ENCODE data around the gene STIMATE.
A peak's percentile ranks its signal among the peaks of the same experiment; 100 is the strongest.

STIMATE gene

DNA sequence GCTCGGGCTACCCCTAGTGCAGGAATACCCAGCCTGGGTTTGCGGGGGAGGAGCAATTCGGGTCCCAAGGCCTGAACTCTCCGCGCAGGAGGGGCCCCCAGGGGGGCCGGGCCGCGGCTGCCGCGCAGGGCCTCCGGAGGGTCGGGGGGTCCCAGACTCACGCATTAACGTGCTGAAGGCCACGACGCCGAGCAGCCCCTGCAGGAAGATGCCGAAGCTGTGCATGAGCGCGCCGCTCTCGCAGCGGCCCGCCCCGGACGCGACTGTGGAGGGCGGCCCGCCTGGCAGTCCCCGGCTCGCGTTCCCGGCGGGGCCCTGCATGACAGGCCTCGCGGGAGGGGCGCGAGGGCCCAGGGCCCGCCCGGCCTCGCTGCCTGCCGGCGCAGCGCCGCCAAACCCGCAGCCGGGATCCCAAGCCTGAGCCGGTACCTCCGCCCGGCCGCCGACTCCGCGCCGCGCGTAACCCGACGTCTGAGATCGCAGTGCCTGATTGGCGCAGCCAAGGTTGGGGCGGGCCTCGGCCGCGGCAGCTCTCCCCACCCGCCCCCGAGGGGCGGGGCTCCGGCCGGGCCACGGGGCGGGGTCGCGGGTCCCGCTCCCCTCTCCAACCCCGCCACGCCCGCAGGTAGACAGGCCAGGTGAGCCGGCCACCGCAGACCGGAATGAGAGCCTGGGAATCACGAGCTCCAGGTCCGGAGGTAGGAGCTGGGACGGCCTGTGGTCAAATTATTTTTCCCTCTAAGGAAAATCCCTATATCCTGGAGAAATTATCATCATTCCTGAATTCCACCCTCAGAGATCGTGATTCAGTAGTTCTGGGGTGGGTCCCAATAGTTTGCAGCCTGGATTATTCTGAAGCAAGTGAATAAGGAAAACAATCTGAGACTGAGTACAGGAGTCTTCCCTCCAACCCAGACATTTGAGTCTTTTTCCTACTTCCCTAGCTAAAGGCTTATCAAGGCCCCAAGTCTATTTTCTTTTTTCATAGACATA is at the start of gene STIMATE:
Gene STIMATE, minus strand, starts transcription at position 419 of the 993 bp plus-strand sequence. Its CDS starts 98 bp downstream, at position 321.
- Histone ChIP-seq H3K27me3 (ENCODE audit: control insufficient read depth, insufficient read depth, low read length) (no peaks in the 10 kb centered on the region), H3K4me1 (ENCODE audit: control insufficient read depth, insufficient read depth, low read length) (peaks cover 28% of the 10 kb centered on the region), H3K4me3 (ENCODE audit: low read length) (peak within 1 kb of the TSS; percentile 78)

DNA sequence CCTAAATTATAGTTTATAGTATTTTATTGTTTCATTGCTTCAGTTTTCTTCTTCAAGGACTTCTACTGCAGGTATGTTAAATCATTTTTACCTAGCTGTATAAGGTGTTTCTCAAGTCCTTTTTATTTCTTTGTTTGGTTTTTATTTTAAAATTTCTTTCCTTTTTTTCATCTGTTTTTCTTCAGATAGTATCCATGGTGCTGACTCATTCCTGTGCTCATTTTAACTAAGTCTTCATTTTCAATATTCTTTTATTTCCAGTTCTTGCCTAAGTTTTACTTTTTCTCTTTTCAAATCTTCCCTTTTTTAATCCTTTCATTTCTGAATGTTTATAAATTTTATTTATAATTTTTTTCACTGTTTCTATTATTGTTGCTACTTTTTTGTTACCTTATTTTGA is 42.3 kb upstream of the STIMATE start:
- Histone ChIP-seq H3K27me3 (ENCODE audit: control insufficient read depth, insufficient read depth, low read length) (no peaks in the 10 kb centered on the region), H3K9ac (ENCODE audit: low read length) (no peak overlapping the region), H3K9me3 (ENCODE audit: control insufficient read depth, low read length) (no peaks in the 10 kb centered on the region), H3K4me3 (ENCODE audit: low read length) (no peak overlapping the region), H3K36me3 (ENCODE audit: control insufficient read depth, insufficient read depth, low read length) (no peaks in the 10 kb centered on the region), H3K4me1 (ENCODE audit: control insufficient read depth, insufficient read depth, low read length) (no peaks in the 10 kb centered on the region)

More for the DNA sequence above, at the start of gene STIMATE:
- Histone ChIP-seq H3K36me3 (ENCODE audit: control insufficient read depth, insufficient read depth, low read length) (no peaks in the 10 kb centered on the region), H3K9me3 (ENCODE audit: control insufficient read depth, low read length) (no peaks in the 10 kb centered on the region), H3K9ac (ENCODE audit: low read length) (peak within 1 kb of the TSS; percentile 74)

DNA sequence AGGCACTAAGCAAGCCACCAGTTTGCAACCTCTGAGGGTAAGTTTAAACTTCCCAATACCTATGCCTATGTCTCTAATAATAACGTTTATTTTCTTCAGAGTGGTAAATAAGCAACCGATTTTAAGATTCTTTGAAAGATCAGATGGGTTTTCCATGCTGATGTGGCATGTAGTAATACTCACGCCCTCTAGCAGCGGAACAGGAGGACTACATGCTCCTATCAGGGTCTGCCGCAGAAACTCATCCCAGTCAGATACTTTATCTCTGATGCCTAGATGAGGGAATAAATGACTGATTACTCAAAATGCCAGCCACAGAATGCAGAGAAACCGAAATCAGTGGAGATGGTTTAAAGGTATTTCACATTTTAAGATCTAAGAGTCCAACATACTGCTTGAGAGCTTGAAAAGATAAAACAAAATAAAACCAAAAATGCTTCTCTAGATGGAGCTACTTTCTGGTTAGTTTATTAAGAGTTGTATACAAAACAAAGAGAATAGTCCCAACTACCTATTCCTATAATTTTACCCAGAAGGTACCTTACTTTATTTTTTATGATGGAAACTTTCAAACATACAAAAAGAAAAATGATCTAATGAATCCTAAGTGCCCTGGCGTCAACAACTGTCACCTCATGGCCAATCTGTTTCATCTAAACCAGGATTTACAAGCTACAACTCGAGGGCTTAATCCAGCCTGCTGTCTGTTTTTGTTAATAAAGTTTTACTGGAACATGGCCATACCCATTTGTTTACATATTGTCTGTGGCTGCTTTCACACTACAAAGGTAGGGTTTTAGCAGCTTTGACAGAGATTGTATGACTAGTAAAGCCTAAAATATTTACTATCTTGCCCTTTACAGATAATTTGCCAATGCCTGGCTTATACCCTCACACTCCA is 37.5 kb upstream of the STIMATE start:
- no peaks in the 10 kb centered on the region for H3K9me3 ChIP-seq (ENCODE audit: control insufficient read depth, low read length)
- no peak overlapping the region for H3K9ac ChIP-seq (ENCODE audit: low read length)
- no peaks in the 10 kb centered on the region for H3K4me1 ChIP-seq (ENCODE audit: control insufficient read depth, insufficient read depth, low read length)
- H3K36me3 ChIP-seq (ENCODE audit: control insufficient read depth, insufficient read depth, low read length): no peaks in the 10 kb centered on the region
- H3K4me3 ChIP-seq (ENCODE audit: low read length): no peak overlapping the region
- H3K27me3 ChIP-seq (ENCODE audit: control insufficient read depth, insufficient read depth, low read length): no peaks in the 10 kb centered on the region

DNA sequence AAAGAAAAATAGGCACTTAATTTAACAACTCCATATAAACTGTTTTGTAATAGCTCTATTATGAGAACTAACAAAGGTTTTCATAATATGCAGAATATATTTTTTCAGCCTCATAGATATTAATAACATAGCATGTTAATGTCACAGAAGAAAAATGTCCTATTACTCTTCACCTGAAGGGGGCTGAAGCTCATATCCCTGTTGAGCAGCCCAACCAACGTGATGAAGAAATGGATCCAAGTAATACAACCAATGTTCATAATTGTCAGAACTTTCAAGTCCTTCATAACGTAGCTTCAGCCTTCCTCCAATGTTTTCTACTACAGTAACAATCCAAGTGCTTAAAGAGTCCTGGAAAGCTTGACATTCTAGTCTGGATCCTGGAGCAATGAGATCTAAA is 34.5 kb upstream of the STIMATE start:
- H3K4me3 ChIP-seq (ENCODE audit: low read length): no peak overlapping the region
- no peaks in the 10 kb centered on the region for H3K4me1 ChIP-seq (ENCODE audit: control insufficient read depth, insufficient read depth, low read length)

DNA sequence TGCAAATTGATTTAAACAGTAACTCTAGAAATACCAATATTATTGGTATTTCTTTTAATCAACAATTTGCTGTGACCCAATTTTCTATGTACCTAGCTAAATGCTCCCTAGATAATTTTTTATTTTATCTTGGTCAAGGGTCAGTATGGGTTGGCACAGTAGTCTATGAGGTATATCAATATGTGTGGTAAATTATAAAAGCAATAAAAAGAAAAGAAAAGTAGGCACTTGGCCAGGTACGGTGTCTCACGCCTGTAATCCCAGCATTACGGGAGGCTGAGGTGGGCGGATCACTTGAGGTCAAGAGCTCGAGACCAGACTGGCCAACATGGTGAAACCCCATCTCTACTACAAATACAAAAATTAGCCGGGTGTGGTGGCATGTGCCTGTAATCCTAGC is 34.0 kb upstream of the STIMATE start:
- H3K9me3 ChIP-seq (ENCODE audit: control insufficient read depth, low read length): no peaks in the 10 kb centered on the region
- no peaks in the 10 kb centered on the region for H3K27me3 ChIP-seq (ENCODE audit: control insufficient read depth, insufficient read depth, low read length)
- H3K4me1 ChIP-seq (ENCODE audit: control insufficient read depth, insufficient read depth, low read length): no peaks in the 10 kb centered on the region
- H3K4me3 ChIP-seq (ENCODE audit: low read length): no peak overlapping the region
- H3K9ac ChIP-seq (ENCODE audit: low read length): no peak overlapping the region
- H3K36me3 ChIP-seq (ENCODE audit: control insufficient read depth, insufficient read depth, low read length): peaks cover 5% of the 10 kb centered on the region

More for the DNA sequence above, 34.5 kb upstream of the STIMATE start:
- Histone ChIP-seq H3K9ac (ENCODE audit: low read length) (no peak overlapping the region), H3K9me3 (ENCODE audit: control insufficient read depth, low read length) (no peaks in the 10 kb centered on the region), H3K36me3 (ENCODE audit: control insufficient read depth, insufficient read depth, low read length) (peaks cover 2% of the 10 kb centered on the region), H3K27me3 (ENCODE audit: control insufficient read depth, insufficient read depth, low read length) (no peaks in the 10 kb centered on the region)

DNA sequence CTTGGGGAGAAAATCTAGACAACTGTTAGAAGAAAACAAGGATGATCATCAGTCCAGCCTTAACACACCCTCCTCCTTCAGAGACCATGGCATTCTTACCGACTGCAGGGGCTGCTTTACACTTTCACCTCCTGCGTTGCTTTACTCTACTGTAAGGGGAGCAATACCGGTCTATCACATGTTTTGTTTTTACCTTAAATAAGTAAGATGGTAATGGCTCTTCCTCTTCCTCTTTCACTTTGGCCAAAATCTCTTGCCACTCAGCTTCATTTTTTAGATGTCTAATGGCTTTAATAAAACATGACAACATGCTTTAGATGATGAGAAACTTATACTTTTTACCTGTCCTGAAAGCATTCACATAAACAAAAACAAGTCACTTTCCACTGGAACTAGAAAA is 33.4 kb upstream of the STIMATE start:
- Histone ChIP-seq H3K27me3 (ENCODE audit: control insufficient read depth, insufficient read depth, low read length) (no peaks in the 10 kb centered on the region), H3K36me3 (ENCODE audit: control insufficient read depth, insufficient read depth, low read length) (peaks cover 5% of the 10 kb centered on the region), H3K4me3 (ENCODE audit: low read length) (no peak overlapping the region), H3K9me3 (ENCODE audit: control insufficient read depth, low read length) (no peaks in the 10 kb centered on the region), H3K9ac (ENCODE audit: low read length) (no peak overlapping the region), H3K4me1 (ENCODE audit: control insufficient read depth, insufficient read depth, low read length) (no peaks in the 10 kb centered on the region)

DNA sequence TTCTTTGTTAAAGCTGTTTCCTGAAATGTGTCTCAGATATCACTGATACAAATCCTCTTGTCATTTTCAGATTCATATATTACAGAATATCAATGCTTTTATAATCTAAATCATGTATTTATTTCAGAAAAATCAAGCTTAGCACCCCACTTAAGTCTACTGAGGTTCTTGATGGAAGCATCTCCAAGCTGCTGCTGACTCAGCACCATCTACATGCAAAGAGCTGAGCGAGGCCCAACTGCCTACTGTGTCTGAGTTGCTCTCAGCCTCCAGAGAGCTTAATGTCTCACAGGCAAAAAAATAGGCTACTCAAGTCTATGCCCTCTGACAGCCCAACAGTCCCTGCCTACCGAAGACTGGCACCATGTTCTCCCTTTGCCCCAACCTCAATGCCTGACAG is 29.2 kb upstream of the STIMATE start:
- H3K36me3 ChIP-seq (ENCODE audit: control insufficient read depth, insufficient read depth, low read length): peaks cover 5% of the 10 kb centered on the region
- H3K9me3 ChIP-seq (ENCODE audit: control insufficient read depth, low read length): no peaks in the 10 kb centered on the region

DNA sequence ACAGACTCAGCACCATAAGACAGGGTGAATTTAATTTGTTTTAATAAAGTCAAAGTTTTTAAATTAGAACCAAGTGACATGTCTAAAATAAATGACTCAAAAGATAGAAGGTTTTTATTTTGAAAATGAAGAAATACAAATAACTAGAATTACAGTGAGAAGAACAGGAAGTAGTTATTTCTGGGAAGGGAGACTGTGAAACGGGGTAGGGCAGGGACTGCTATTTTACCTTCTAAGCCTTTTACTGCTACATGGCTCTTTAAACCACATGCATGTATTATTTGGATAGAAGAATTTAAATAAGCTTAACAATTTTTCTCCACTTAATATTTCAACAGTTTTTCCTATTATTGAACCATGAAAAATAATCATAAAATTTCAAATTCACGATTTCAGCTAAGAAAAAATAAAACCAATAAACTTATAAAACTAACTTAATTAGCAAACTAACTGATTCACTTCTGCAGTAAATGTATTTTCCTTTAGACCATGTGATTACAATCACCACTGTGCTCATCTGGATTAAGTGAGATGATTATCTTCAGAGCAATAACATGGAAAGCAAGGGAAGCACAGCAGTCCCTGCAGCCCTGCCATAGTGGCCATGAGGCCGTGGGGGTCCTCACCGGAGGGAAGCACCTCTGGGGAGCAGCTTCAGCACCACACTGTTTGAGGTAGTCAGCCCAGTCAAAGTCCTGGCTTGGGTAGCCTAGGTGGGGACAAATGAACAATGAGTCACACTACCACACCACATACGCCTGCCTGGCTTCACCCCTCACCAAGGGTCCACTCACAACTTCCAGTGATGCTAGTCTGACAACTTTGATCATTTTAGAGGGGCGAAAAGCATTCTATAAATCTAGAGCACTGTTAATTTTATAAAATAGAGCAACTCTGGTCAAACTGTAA is 28.3 kb upstream of the STIMATE start:
- no peaks in the 10 kb centered on the region for H3K27me3 ChIP-seq (ENCODE audit: control insufficient read depth, insufficient read depth, low read length)
- H3K4me3 ChIP-seq (ENCODE audit: low read length): no peak overlapping the region
- no peak overlapping the region for H3K9ac ChIP-seq (ENCODE audit: low read length)
- H3K9me3 ChIP-seq (ENCODE audit: control insufficient read depth, low read length): no peaks in the 10 kb centered on the region
- no peaks in the 10 kb centered on the region for H3K4me1 ChIP-seq (ENCODE audit: control insufficient read depth, insufficient read depth, low read length)
- H3K36me3 ChIP-seq (ENCODE audit: control insufficient read depth, insufficient read depth, low read length): peaks cover 5% of the 10 kb centered on the region

More for the DNA sequence above, 29.2 kb upstream of the STIMATE start:
- Histone ChIP-seq H3K4me3 (ENCODE audit: low read length) (no peak overlapping the region), H3K9ac (ENCODE audit: low read length) (no peak overlapping the region), H3K4me1 (ENCODE audit: control insufficient read depth, insufficient read depth, low read length) (no peaks in the 10 kb centered on the region), H3K27me3 (ENCODE audit: control insufficient read depth, insufficient read depth, low read length) (no peaks in the 10 kb centered on the region)

DNA sequence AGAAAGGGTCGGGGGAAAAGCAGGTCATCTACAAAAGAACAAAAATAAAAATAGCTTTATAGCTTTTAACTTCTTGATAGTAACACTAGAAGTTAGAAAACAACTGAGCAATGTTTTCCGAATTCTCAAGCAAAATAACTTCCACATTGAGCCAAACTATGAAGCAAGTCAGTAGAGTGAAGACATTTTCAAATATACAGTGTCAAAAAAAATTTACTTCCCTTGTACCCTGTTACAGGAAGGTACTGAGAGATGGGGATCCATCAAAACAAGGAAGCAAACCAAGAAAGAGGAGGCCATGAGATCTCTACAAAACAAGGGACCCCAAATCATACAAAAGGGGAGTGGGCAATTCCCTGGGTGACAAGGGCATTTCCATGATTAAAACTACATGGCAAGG is 26.6 kb upstream of the STIMATE start:
- Histone ChIP-seq H3K36me3 (ENCODE audit: control insufficient read depth, insufficient read depth, low read length) (peaks cover 5% of the 10 kb centered on the region), H3K9ac (ENCODE audit: low read length) (no peak overlapping the region), H3K4me1 (ENCODE audit: control insufficient read depth, insufficient read depth, low read length) (no peaks in the 10 kb centered on the region), H3K27me3 (ENCODE audit: control insufficient read depth, insufficient read depth, low read length) (no peaks in the 10 kb centered on the region), H3K9me3 (ENCODE audit: control insufficient read depth, low read length) (no peaks in the 10 kb centered on the region), H3K4me3 (ENCODE audit: low read length) (no peak overlapping the region)

DNA sequence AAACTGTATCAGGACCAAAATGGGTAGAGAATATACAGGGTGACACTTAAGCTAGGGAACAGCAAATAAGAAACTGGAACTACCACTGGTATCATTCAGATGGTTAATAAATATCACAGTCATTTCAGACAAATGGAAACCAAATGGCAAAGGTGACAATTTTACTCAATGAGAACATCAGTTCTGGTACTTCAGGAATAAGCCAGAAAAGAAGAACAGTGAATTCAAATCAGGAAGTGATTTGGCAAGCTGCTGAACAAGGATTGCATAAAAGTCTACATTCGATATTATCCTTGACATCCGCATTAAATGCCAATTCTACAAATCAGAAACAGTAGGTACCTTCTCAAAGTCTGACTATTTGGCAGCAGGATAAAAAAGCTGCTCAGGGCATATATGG is 23.5 kb upstream of the STIMATE start:
- Histone ChIP-seq H3K4me1 (ENCODE audit: control insufficient read depth, insufficient read depth, low read length) (no peaks in the 10 kb centered on the region), H3K4me3 (ENCODE audit: low read length) (no peak overlapping the region), H3K36me3 (ENCODE audit: control insufficient read depth, insufficient read depth, low read length) (no peaks in the 10 kb centered on the region), H3K9ac (ENCODE audit: low read length) (no peak overlapping the region), H3K9me3 (ENCODE audit: control insufficient read depth, low read length) (no peaks in the 10 kb centered on the region), H3K27me3 (ENCODE audit: control insufficient read depth, insufficient read depth, low read length) (no peaks in the 10 kb centered on the region)

DNA sequence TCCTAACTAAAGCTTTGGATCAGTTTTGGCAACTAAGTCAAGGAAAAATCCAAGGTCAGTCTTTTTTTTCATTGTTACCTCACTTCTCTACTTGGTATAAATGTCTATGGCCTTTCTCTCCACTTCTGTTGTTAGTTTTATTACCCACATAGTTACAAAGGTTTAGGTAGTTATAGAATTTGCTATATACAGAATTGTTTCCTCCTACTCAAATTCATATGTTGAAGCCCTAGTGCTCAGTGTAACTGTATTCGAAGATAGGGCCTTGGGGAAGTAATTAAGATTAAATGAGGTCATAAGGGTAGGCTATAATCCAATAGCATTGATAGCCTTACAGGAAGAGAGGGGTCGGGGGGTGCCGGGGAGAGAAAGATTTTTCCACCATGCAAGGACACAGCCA is 19.7 kb upstream of the STIMATE start:
- Histone ChIP-seq H3K9me3 (ENCODE audit: control insufficient read depth, low read length) (no peaks in the 10 kb centered on the region), H3K4me3 (ENCODE audit: low read length) (no peak overlapping the region), H3K36me3 (ENCODE audit: control insufficient read depth, insufficient read depth, low read length) (no peaks in the 10 kb centered on the region), H3K4me1 (ENCODE audit: control insufficient read depth, insufficient read depth, low read length) (no peaks in the 10 kb centered on the region), H3K27me3 (ENCODE audit: control insufficient read depth, insufficient read depth, low read length) (no peaks in the 10 kb centered on the region), H3K9ac (ENCODE audit: low read length) (no peak overlapping the region)

All from mucosa of stomach (tissue), 1 donor.